GM21576 (cell line): Measurements from ENCODE around the gene ZFPL1.
A peak's percentile ranks its signal among the peaks of the same experiment; 100 is the strongest.

Experiments
- ATAC-seq: cut with Tn5 transposase; IDR thresholded peaks from one replicate; pipeline ENCODE4 v1.9.1; 2021; ENCODE audit warnings: mild to moderate bottlenecking, moderate library complexity; ENCODE audit not compliant: unreplicated experiment

The ZFPL1 gene

DNA sequence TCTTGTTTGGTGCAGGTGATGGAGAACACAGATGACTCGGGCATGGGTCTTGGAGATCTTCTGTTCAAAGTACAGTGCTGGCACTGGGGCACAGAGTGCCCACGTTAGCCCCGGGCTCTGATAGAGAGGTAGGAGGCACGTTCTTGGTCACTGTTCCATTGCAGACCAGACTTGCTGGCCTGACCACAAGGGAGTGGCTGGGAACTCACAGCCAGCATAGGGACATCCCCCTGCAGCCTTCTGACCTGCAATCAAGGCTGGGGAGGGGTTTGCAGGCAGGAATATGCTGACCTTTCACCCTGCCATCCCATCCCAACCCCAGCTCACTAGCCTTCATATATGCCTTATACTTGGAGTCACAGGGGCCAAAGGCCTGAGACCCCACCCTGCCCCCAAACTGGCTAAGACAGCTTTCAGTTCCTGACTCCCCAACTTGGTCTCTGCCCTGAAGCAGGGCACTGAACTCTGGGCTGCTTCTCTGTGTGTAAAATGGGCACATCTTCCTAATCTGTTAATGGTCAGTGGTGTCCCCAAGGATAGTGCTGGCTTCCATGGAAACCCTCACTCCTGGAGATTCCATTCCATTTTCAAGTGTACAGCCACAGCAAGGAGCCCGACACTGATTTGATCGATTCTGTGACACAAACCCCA, 42.7 kb downstream of the ZFPL1 start:
- no peak for ATAC-seq

DNA sequence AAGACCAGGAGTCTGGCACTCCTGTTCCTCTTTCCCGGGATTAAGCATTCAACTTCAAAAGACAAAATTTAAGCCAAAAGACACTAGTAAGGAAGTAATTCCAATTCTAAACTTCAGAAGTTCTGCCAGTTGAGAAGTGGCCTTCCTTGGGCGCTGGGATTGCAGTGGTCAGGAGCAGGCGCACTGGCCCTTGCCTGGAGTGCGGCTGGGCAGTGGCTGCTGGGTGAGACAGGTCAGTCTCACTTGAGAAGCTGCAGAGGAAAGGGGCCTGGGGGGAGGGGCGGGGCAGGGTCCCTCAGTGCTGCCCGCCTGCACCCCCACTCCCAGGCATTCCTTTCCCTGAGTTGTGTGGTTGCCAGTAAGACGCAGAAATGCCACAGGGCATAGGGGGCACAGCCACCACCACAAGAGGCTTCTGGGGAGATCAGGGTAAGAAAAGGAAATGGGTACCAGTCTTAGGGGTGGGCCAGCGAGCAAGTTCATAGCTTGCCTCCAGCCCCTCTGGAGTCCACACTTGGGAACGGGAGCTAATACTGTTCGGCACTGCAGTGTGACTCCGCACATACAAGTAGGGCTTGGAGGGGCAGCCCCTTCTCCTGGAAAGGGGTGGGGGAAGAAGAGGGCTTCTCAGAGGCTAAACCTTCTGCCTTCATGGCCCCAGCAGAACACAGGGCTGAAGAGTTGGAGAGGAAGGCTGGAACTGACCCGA, 43.6 kb downstream of the ZFPL1 start:
- ATAC-seq: no peak

GRCh38 chr11:65128182-65129145, 44.4 kb downstream of the ZFPL1 start:
- ATAC-seq: no peak

GRCh38 chr11:65129649-65130441, 45.8 kb downstream of the ZFPL1 start:
- ATAC-seq: no peak

GRCh38 chr11:65130631-65131416, 46.8 kb downstream of the ZFPL1 start:
- ATAC-seq: no peak

- ATAC-seq: no peak
Measured at GRCh38 chr11:65131417-65131776, 47.4 kb downstream of the ZFPL1 start.

DNA sequence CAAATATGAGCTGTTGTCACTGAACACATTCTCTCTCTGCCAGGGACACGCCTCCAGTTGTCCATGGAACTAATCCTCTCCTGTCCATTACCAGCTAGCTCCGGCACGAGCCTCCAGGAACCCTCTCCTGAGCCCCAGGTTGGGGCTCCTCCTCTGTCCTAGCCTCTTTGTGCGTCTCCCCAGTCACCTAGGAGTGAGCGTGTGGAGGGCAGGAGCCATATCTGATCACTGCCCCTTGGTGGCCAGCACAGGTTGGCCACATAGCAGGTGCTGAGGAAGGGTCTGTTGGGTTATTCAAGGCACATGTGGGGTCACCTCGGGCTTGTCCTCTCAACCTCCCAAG, 47.8 kb downstream of the ZFPL1 start:
- ATAC-seq: no peak

- ATAC-seq: peak; percentile 32
Measured at GRCh38 chr11:65132238-65132987, 48.4 kb downstream of the ZFPL1 start.

GRCh38 chr11:65132988-65133700, 49.1 kb downstream of the ZFPL1 start:
- no peak for ATAC-seq

GRCh38 chr11:65133724-65134123, 49.7 kb downstream of the ZFPL1 start:
- no peak for ATAC-seq

GRCh38 chr11:65134240-65134951, 50.4 kb downstream of the ZFPL1 start, which contains the start of gene SYVN1:
SYVN1 (minus strand) TSS chr11:65134519; CDS start chr11:65133601, 918 bp downstream.
- peak; percentile 44 for ATAC-seq

- ATAC-seq: peak; percentile 52
Measured at GRCh38 chr11:65134952-65135632, 51.1 kb downstream of the ZFPL1 start.

DNA sequence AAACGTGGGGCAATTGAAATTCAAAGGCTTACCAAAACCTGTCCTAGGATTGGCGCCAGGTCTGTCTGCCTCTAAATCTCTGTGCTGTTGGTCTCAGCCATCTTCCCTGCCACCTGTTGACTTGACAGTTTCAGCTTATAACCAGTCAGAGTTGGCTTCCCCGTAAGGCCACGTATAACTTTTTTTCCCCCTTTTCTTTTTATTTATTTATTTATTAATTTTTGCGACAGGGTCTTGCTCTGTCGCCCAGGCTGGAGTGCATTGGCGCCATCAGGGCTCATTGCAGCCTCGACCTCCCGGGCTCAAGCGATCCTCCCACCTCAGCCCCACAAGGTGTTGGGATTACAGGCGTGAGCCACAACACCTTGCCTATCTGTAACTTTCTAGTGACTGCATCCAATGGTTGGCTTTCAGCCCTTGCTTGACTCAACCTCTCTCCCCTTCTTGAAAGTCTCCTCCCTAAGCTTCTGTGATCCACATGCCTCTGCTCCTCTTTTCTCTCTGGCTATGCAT, 51.7 kb downstream of the ZFPL1 start:
- no peak for ATAC-seq

- no peak for ATAC-seq
Measured at GRCh38 chr11:65136515-65137096, 52.6 kb downstream of the ZFPL1 start.
